ENCODE measurements around the gene SHH. TPM values are rescaled to one million over a fixed set of nuclear protein-coding genes. Genes with fewer than 3 reads are reported as not detected.

SHH gene
- total RNA-seq (not detected), polyA plus RNA-seq (not detected)
- long read RNA-seq, donor 1 = 0 reads
- long read RNA-seq, donor 2 = 0 reads
- long read RNA-seq, donor 3 = 0 reads

DNA sequence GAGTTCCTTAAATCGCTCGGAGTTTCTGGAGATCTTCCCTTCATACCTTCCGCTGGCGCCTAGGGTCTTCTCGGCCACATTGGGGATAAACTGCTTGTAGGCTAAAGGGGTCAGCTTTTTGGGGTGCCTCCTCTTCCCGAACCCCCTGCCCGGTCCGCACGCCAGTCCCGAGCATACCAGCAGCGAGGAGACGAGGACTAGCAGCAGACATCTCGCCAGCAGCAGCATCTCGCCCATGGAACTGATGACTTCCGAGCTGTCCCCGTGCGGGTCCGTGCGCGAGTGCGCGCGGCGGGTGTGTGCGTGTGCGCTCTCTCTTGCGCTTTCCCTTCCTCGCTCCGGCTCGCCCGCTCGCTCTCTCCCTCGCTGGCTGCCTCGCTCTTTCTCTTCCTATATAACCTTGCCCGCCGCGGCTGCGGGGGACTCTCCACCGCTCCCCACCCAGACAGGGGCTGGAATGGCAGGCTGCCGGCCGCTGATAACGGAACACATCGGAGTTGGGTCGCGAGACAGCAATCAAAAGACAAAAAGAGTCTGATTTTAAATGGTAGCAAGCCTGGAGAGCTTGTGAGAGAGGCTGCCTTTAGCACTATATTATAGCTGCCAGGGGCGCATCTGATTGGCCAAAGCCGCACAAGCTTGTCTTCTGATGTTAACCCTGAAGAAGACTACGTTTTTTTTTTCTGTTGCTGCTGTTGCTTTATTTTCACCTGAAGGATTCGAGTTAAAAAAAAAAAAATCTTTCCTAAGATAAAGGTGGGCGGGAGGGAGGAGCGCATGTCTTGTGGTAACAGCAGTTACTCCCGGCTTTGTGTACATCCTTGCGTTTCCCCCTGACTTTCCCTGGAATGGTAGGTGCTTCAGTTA lies at the start of gene SHH:
SHH (minus strand) TSS at position 569 of the 867 bp plus-strand sequence; CDS start at position 228, 341 bp downstream.
- peaks cover 52 to 100% (median 84%) of the 10 kb centered on the region in 9 donors for H3K27me3 ChIP-seq

DNA sequence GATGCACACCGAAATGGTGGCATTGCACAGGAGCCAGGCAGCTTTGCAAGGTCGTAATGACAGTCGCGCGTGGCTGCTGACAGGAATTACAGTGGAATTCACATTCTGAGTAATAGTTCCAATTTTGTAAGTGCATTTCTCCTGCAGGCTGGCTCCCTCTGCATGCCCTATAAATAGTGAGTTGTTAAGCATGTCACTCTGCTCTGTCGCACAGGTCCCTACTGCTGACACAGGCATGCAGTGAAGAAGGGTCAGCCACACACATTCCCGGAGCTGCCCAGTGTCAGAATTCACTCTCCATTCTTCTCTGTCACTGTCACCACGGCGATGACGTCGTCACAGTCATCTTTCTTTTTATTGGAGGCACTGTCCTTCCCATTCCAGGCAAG lies 49.2 kb upstream of the SHH start:
- ATAC-seq = peak in 2 of 4 donors; percentile 10 to 34
- peaks cover 0 to 44% (median 6%) of the 10 kb centered on the region in 9 donors for H3K27me3 ChIP-seq
- no peak overlapping the region for H3K4me3 ChIP-seq
- DNase-seq = peak in 1 of 5 donors; percentile 17
- intact Hi-C loops (cut with DNase I) = no loop called here
- no peak for TF ChIP-seq POLR2A (IDR thresholded peaks at IDR 0.05)
- no peaks in the 10 kb centered on the region for H3K9me3 ChIP-seq
- H3K4me1 ChIP-seq = peaks cover 0 to 6% (median 0%) of the 10 kb centered on the region in 12 donors
- no peaks in the 10 kb centered on the region for H3K36me3 ChIP-seq
- H3K27ac ChIP-seq = no peak overlapping the region
- WGBS, 4 donors = 47 to 51% (median 49%) methylated on average over 10 to 11 of the region's 11 CpGs

More for the DNA sequence above, at the start of gene SHH:
- peak in 2 of 5 donors; percentile 14 to 20 for DNase-seq
- Histone ChIP-seq H3K27ac (no peak within 1 kb of the TSS), H3K4me3 (peak within 1 kb of the TSS in 3 of 12 donors; percentile 8 to 24 (median 19)), H3K36me3 (no peaks in the 10 kb centered on the region), H3K9me3 (no peaks in the 10 kb centered on the region), H3K4me1 (peaks cover 0 to 44% (median 15%) of the 10 kb centered on the region in 12 donors)
- TF ChIP-seq POLR2A (IDR thresholded peaks at IDR 0.05) = no peak
- TF ChIP-seq, protein P1, sequence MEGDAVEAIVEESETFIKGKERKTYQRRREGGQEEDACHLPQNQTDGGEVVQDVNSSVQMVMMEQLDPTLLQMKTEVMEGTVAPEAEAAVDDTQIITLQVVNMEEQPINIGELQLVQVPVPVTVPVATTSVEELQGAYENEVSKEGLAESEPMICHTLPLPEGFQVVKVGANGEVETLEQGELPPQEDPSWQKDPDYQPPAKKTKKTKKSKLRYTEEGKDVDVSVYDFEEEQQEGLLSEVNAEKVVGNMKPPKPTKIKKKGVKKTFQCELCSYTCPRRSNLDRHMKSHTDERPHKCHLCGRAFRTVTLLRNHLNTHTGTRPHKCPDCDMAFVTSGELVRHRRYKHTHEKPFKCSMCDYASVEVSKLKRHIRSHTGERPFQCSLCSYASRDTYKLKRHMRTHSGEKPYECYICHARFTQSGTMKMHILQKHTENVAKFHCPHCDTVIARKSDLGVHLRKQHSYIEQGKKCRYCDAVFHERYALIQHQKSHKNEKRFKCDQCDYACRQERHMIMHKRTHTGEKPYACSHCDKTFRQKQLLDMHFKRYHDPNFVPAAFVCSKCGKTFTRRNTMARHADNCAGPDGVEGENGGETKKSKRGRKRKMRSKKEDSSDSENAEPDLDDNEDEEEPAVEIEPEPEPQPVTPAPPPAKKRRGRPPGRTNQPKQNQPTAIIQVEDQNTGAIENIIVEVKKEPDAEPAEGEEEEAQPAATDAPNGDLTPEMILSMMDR (IDR thresholded peaks at IDR 0.05) = no peak
- 1 to 2% (median 2%) methylated on average over 41 to 53 of the region's 53 CpGs for WGBS, 4 donors
- ATAC-seq = no peak
- intact Hi-C loops (cut with DNase I) = loop anchor here in 3 of 10 donors (5.0 kb wide), 1 partner anchor 660 kb away; no protein-coding TSS in a partner anchor

DNA sequence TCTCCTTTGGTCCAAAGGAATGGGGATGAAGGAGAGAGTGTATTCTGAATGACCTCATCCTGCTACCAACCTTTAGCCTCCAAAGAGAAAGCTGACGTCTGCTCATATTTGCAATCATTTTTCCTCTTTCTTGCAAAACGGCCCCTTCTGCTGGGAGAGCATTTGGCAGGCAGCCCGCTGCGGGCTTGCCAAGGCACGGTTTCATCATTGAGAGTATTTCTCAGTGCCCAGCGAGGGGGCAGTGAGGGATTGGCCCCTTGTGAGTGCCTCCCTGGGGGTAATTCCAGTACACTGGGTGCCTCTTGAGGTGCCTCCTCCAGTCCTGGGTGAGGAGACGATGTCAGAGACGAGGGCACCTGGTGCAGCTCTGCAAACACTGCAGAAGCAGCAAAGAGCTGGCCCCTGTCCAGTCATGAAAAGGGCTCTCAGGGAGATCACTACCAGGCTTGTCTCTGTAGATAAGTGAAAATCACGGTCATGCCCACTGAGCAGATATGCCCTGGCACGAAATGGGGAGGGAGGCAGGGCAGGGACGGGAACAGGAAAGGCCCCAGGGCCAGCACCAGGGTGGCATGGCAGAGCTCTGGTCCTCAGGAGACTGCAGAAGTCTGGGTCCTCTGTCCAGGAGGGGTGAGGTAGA lies 48.7 kb upstream of the SHH start:
- peaks cover 0 to 6% (median 0%) of the 10 kb centered on the region in 12 donors for H3K4me1 ChIP-seq
- no peak overlapping the region for H3K27ac ChIP-seq
- H3K27me3 ChIP-seq = peaks cover 0 to 49% (median 4%) of the 10 kb centered on the region in 9 donors
- 21 to 37% (median 34%) methylated on average over 11 of the region's 11 CpGs for WGBS, 4 donors
- DNase-seq (peak in 1 of 5 donors; percentile 30), ATAC-seq (peak in 2 of 4 donors; percentile 47 to 60)
- no peak overlapping the region for H3K4me3 ChIP-seq
- TF ChIP-seq, protein P1 (IDR thresholded peaks at IDR 0.05) = no peak
- TF ChIP-seq POLR2A (IDR thresholded peaks at IDR 0.05) = no peak
- H3K9me3 ChIP-seq = no peaks in the 10 kb centered on the region
- intact Hi-C loops (cut with DNase I) = no loop called here
- H3K36me3 ChIP-seq = no peaks in the 10 kb centered on the region

DNA sequence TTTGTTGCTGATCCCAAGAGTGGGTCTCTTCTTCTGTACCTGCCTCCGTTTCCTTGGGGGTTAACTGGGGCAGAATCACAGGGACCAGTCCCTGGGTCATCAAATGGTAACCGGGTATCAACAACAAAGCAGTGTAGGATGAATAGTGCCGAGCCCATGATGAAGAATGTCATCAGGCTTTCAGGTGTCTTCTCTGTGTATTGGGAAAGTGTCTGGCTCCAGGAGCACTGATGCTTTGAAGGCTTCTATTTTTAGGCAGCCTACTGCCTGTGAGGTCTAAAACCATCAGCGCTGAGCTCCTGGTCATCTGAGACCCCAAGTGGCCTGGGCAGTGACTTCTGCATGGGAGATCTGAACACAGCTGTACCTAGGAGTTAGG lies 48.2 kb upstream of the SHH start:
- DNase-seq (no peak), ATAC-seq (no peak)
- WGBS, 4 donors = 51 to 73% (median 54%) methylated on average over 4 of the region's 4 CpGs
- H3K4me1 ChIP-seq = peaks cover 0 to 6% (median 0%) of the 10 kb centered on the region in 12 donors
- H3K27me3 ChIP-seq = peaks cover 0 to 45% (median under 1%) of the 10 kb centered on the region in 9 donors
- no peak overlapping the region for H3K27ac ChIP-seq
- TF ChIP-seq POLR2A (IDR thresholded peaks at IDR 0.05) = no peak
- TF ChIP-seq, protein P1 (IDR thresholded peaks at IDR 0.05) = no peak
- peaks cover 0 to 3% (median 0%) of the 10 kb centered on the region in 12 donors for H3K9me3 ChIP-seq
- H3K4me3 ChIP-seq = no peak overlapping the region
- intact Hi-C loops (cut with DNase I) = no loop called here
- H3K36me3 ChIP-seq = no peaks in the 10 kb centered on the region
